ENCODE measurements around the gene ITPR2.

DNA sequence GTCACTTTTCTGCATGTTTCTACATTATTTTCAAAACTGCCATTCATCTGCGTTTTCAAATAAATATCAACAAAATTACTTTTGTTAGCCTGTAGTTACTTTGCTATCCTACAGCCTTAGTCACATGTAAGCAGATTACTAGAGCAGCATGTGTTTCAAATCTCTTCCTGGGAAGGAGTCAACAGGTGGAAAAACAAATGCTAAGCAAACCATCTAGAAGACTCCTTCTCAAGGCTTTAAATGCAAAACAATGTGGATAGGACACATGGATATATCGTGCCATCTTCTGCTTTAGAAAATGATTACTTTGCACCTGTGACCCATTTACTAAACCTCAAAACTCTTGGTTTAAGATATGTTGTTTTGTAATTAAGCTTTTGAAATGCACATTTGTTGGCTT, 528.7 kb downstream of the ITPR2 start:
- no peak for TF ChIP-seq POLR2A (IDR thresholded peaks at IDR 0.05)
- TF ChIP-seq, protein P1, sequence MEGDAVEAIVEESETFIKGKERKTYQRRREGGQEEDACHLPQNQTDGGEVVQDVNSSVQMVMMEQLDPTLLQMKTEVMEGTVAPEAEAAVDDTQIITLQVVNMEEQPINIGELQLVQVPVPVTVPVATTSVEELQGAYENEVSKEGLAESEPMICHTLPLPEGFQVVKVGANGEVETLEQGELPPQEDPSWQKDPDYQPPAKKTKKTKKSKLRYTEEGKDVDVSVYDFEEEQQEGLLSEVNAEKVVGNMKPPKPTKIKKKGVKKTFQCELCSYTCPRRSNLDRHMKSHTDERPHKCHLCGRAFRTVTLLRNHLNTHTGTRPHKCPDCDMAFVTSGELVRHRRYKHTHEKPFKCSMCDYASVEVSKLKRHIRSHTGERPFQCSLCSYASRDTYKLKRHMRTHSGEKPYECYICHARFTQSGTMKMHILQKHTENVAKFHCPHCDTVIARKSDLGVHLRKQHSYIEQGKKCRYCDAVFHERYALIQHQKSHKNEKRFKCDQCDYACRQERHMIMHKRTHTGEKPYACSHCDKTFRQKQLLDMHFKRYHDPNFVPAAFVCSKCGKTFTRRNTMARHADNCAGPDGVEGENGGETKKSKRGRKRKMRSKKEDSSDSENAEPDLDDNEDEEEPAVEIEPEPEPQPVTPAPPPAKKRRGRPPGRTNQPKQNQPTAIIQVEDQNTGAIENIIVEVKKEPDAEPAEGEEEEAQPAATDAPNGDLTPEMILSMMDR (IDR thresholded peaks at IDR 0.05), result no peak

Data from lower leg skin (tissue), 3 donors.